Astrocyte (in vitro differentiated cells and primary cell): ENCODE data around the gene CERS4.

Experiments
- EZH2 ChIP-seq: IDR thresholded peaks from 2 replicates; pipeline ENCODE4 v1.6.1; 2012; ENCODE audit warnings: mild to moderate bottlenecking, low read length, inconsistent platforms; ENCODE audit not compliant: insufficient read depth
- TF ChIP-seq, protein P1 (sequence below): IDR thresholded peaks from 2 replicates; pipeline ENCODE4 v1.5.1; 2011; ENCODE audit warnings: low read depth, mild to moderate bottlenecking, inconsistent platforms, low read length, moderate library complexity; ENCODE audit not compliant: insufficient read depth

- TF ChIP-seq, protein P1, sequence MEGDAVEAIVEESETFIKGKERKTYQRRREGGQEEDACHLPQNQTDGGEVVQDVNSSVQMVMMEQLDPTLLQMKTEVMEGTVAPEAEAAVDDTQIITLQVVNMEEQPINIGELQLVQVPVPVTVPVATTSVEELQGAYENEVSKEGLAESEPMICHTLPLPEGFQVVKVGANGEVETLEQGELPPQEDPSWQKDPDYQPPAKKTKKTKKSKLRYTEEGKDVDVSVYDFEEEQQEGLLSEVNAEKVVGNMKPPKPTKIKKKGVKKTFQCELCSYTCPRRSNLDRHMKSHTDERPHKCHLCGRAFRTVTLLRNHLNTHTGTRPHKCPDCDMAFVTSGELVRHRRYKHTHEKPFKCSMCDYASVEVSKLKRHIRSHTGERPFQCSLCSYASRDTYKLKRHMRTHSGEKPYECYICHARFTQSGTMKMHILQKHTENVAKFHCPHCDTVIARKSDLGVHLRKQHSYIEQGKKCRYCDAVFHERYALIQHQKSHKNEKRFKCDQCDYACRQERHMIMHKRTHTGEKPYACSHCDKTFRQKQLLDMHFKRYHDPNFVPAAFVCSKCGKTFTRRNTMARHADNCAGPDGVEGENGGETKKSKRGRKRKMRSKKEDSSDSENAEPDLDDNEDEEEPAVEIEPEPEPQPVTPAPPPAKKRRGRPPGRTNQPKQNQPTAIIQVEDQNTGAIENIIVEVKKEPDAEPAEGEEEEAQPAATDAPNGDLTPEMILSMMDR, result no peak
- no peak for TF ChIP-seq EZH2
Measured at GRCh38 chr19:8224394-8225145, 15.4 kb downstream of the CERS4 start.
